Right atrium auricular region (tissue), 2 donors: ENCODE measurements around the gene MYH6. TPM values are rescaled to one million over a fixed set of nuclear protein-coding genes. Genes with fewer than 3 reads are reported as not detected.

Experiments
- DNase-seq: peaks from one replicate; pipeline ENCODE4 v3.0.0-alpha.2; 2019; ENCODE audit warnings: low spot score
- H3K27ac ChIP-seq, 2 donors: fragments of 200-600 bp; sonication (generic); 1 replicate in 1 of 2; 2 replicates in 1 of 2; pipeline ENCODE4 v1.5.1; 2016 to 2019
- H3K27me3 ChIP-seq, 2 donors: fragments of 200-600 bp; sonication (generic); one replicate each; pipeline versions ENCODE4 v1.5.1 to v1.6.0; 2017 to 2019
- H3K36me3 ChIP-seq: fragments of 200-600 bp; sonication (generic); one replicate; pipeline ENCODE4 v1.5.1; 2016
- H3K4me1 ChIP-seq, 2 donors: fragments of 200-600 bp; sonication (generic); one replicate each; pipeline versions ENCODE4 v1.5.1 to v1.6.0; 2017 to 2019
- H3K4me3 ChIP-seq, 2 donors: fragments of 200-600 bp; sonication (generic); 1 replicate in 1 of 2; 2 replicates in 1 of 2; pipeline ENCODE4 v1.5.1; 2017 to 2019; ENCODE audit warnings: mild to moderate bottlenecking in 1 of 2, moderate library complexity in 1 of 2
- H3K9me3 ChIP-seq, 2 donors: fragments of 200-600 bp; sonication (generic); one replicate each; pipeline ENCODE4 v1.5.1; 2019
- total RNA-seq, 2 donors: library from RNA; depleted of rRNA; stranded (reverse); fragments of >200 nt; gene quantifications; one replicate each; pipeline ENCODE4 v1.1.0, GENCODE V29; 2016
- TF ChIP-seq, protein P1 (sequence below), 2 donors: fragments of 200-600 bp; sonication (generic); IDR thresholded peaks; one replicate each; pipeline ENCODE4 v1.5.1; 2019; ENCODE audit warnings: antibody characterized with exemption in 2 of 2

MYH6 gene
- total RNA-seq, 2 donors from 2014 or later: 8,253 to 13,240 TPM

DNA sequence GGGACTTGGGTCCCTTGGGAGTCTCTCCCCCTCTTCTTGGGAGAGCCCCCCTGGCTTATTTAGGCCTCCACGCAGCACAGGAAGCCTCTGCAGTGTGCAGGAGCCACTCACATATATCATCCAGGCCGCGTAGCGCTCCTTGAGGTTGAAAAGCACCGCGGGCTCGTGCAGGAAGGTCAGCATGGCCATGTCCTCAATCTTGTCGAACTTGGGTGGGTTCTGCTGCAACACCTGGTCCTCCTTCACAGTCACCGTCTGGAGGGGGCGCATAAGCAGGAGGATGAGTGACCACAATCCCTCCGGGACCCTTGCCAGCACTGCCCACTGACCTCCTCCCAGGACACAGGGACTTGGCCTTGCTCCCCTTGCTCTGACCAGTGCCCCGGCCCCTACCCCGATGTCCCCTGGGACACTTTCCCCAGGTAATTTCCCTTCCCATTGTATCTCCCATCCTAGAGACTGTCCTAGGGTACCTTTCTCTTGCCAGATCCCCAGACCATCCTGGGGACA, 2.5 kb downstream of the MYH6 start:
- no peak for DNase-seq
- no peaks in the 10 kb centered on the region for H3K4me1 ChIP-seq
- H3K9me3 ChIP-seq: no peaks in the 10 kb centered on the region
- TF ChIP-seq, protein P1, sequence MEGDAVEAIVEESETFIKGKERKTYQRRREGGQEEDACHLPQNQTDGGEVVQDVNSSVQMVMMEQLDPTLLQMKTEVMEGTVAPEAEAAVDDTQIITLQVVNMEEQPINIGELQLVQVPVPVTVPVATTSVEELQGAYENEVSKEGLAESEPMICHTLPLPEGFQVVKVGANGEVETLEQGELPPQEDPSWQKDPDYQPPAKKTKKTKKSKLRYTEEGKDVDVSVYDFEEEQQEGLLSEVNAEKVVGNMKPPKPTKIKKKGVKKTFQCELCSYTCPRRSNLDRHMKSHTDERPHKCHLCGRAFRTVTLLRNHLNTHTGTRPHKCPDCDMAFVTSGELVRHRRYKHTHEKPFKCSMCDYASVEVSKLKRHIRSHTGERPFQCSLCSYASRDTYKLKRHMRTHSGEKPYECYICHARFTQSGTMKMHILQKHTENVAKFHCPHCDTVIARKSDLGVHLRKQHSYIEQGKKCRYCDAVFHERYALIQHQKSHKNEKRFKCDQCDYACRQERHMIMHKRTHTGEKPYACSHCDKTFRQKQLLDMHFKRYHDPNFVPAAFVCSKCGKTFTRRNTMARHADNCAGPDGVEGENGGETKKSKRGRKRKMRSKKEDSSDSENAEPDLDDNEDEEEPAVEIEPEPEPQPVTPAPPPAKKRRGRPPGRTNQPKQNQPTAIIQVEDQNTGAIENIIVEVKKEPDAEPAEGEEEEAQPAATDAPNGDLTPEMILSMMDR (IDR thresholded peaks at IDR 0.05): no peak
- peak overlapping the region; percentile 81 to 91 for H3K27ac ChIP-seq
- H3K27me3 ChIP-seq: no peaks in the 10 kb centered on the region
- peaks cover 75% of the 10 kb centered on the region for H3K36me3 ChIP-seq
- peak overlapping the region; percentile 61 to 82 for H3K4me3 ChIP-seq

DNA sequence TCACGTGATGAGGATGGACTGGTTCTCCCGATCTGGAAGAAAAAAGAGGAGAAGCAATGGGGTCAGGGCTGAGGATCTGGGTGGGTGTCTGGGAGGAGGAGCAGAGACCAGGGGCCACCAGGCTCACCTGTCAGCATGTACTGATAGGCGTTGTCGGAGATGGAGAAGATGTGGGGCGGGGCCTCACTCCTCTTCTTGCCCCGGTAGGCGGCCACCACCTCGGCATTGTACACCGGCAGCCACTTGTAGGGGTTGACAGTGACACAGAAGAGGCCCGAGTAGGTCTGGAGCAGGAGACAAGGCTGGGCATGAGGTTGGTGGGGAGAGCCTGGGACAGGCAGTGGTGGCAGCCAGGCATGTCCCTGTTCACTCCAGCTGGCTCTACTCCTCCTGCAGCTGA, 3.0 kb downstream of the MYH6 start:
- H3K27ac ChIP-seq: peak overlapping the region; percentile 81 to 91
- DNase-seq: no peak

DNA sequence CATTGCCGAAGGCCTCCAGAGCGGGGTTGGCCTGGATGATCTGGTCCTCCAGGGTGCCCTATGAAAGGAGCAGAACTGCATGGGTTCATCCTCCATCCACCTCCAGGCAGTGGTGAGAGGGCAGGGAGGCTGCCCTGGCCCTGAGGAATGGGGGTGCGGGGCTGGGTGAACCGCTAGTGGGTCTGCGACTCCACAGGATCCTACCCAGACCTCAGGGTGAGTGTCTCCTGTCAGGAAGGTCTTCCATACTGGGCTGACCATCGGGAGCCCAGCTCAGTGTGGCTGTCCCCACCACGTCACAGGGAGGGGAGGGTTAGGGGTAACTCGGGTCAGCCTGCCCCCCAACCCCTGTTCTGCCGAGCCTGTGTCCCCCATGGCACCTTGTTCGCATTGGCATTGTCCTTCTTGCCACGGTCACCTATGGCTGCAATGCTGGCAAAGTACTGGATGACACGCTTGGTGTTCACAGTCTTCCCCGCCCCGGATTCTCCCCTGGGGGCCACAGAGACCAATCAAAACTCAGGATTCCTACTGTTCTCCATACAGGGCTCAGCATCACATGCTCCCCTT, 3.7 kb downstream of the MYH6 start:
- Histone ChIP-seq H3K4me1 (no peaks in the 10 kb centered on the region), H3K36me3 (peaks cover 86% of the 10 kb centered on the region), H3K27me3 (no peaks in the 10 kb centered on the region), H3K27ac (peak overlapping the region; percentile 81 to 91), H3K4me3 (peak overlapping the region; percentile 61 to 82), H3K9me3 (no peaks in the 10 kb centered on the region)
- TF ChIP-seq, protein P1 (IDR thresholded peaks at IDR 0.05): no peak
- DNase-seq: no peak

More for the DNA sequence above, 3.0 kb downstream of the MYH6 start:
- Histone ChIP-seq H3K9me3 (no peaks in the 10 kb centered on the region), H3K27me3 (no peaks in the 10 kb centered on the region), H3K4me3 (peak overlapping the region; percentile 61 to 82), H3K4me1 (no peaks in the 10 kb centered on the region), H3K36me3 (peaks cover 80% of the 10 kb centered on the region)
- TF ChIP-seq, protein P1 (IDR thresholded peaks at IDR 0.05): no peak

DNA sequence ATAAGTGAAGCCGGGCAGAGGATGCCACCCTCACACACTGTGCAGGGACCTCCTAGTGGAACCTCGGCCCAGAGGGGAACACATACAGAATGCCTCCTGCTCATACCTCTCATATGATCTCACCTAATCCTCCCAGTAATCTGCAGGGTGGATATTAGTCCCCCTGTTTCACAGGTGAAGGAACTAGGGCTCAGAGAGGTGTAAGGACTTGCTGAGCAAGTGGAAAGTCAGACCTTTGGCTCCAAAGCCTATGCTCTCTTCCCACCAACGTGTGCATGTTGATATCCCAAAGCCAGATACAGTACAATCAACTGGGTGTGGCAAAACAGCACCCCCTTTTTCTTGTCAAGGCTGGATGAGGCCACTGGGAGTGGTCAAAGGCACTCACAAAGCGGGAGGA, 4.2 kb downstream of the MYH6 start:
- H3K27ac ChIP-seq: peak overlapping the region; percentile 81 to 91
- no peaks in the 10 kb centered on the region for H3K4me1 ChIP-seq

DNA sequence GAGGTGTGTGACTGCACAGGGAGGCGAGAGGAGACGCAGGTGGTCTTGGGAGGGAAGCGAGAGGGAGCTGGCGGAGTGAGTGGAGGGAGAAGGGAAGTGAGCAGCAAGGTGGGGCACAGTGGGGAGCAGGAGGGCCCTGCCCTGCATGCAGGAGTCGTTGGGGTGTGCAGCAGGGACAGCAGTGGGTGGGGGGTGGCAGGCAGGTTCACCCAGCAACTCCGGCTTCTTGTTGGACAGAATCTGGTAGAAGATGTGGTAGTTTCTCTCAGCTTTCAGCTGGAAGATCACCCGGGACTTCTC, 5.0 kb downstream of the MYH6 start:
- Histone ChIP-seq H3K36me3 (peaks cover 100% of the 10 kb centered on the region), H3K4me1 (no peaks in the 10 kb centered on the region), H3K4me3 (peak overlapping the region; percentile 61 to 82), H3K27ac (peak overlapping the region; percentile 81 to 91), H3K9me3 (no peaks in the 10 kb centered on the region), H3K27me3 (no peaks in the 10 kb centered on the region)
- TF ChIP-seq, protein P1 (IDR thresholded peaks at IDR 0.05): no peak
- DNase-seq: no peak

More for the DNA sequence above, 4.2 kb downstream of the MYH6 start:
- peaks cover 92% of the 10 kb centered on the region for H3K36me3 ChIP-seq
- H3K4me3 ChIP-seq: peak overlapping the region; percentile 61 to 82
- TF ChIP-seq, protein P1 (IDR thresholded peaks at IDR 0.05): no peak
- H3K27me3 ChIP-seq: no peaks in the 10 kb centered on the region
- no peak for DNase-seq
- no peaks in the 10 kb centered on the region for H3K9me3 ChIP-seq
